K562 (cell line): ENCODE measurements around the gene TTLL3. TPM values are rescaled to one million over a fixed set of nuclear protein-coding genes. Genes with fewer than 3 reads are reported as not detected.

ENCODE experiments used
- ATAC-seq: fragments of 200-7000 bp; cut with Tn5 transposase; 3 replicates; pipeline ENCODE4 v1.9.1; 2020; ENCODE audit warnings: moderate library complexity
- BruUV-seq: library from RNA; stranded (reverse); fragments of 400-500 nt; replicated peaks from 2 replicates; lab custom pipeline; 2021; lab: Mats Ljungman, UMichigan
- CTCF ChIA-PET: fragments of 300-600 bp; formaldehyde crosslinking; extraction: SDS; loops from one replicate; lab custom pipeline; 2021; ENCODE audit warnings: low intra/inter-chr PET ratio; lab: Yijun Ruan, JAX
- POLR2A ChIA-PET: fragments of 300-600, 350-650 bp; sonication (Branson Sonifier 250); formaldehyde crosslinking; extraction: SDS; loops from one replicate; lab custom pipeline; 2021; ENCODE audit warnings: antibody characterized with exemption, inconsistent platforms; lab: Yijun Ruan, JAX
- DNase-seq, 4 experiments: peaks; one replicate each; pipeline versions ENCODE4 v3.0.0 to v3.0.0-alpha.2; 2011 to 2018; ENCODE audit warnings: low spot score in 3 of 4, mixed read lengths in 3 of 4; ENCODE audit errors: extremely low read depth in 1 of 4
- FAIRE-seq: peaks from 2 replicates; lab custom pipeline; 2011; peaks lifted over from hg19 to GRCh38; lab: Jason Lieb, UNC
- H2AFZ ChIP-seq: 2 replicates; pipeline ENCODE4 v1.6.0; 2011; ENCODE audit warnings: low read depth, low read length, control low read depth, inconsistent platforms
- H3K27ac ChIP-seq: fragments of 200-600 bp; 3 replicates; pipeline ENCODE4 v1.8.0; 2011; ENCODE audit warnings: low read depth, mild to moderate bottlenecking, control low read depth, inconsistent platforms, low read length, moderate library complexity, mixed read lengths; ENCODE audit errors: extremely low read depth
- H3K27me3 ChIP-seq, 2 experiments: fragments of 300-600 bp in 1 of 2; 2 replicates in 1 of 2; 3 replicates in 1 of 2; pipeline versions ENCODE4 v1.6.0 to v1.8.0; 2011; ENCODE audit warnings: inconsistent platforms in 2 of 2, low read length in 2 of 2, mild to moderate bottlenecking in 1 of 2, mixed read lengths in 1 of 2, moderate library complexity in 1 of 2; ENCODE audit not compliant: control insufficient read depth in 2 of 2, insufficient read depth in 2 of 2
- H3K36me3 ChIP-seq: fragments of 300-600 bp; 3 replicates; pipeline ENCODE4 v1.8.0; 2011; ENCODE audit warnings: mild to moderate bottlenecking, low read length, inconsistent platforms; ENCODE audit not compliant: control insufficient read depth, insufficient read depth
- H3K4me1 ChIP-seq, 2 experiments: fragments of 200-600 bp in 1 of 2; replicated peaks in 1 of 2; 2 replicates in 1 of 2; 3 replicates in 1 of 2; pipeline versions ENCODE4 v1.5.1 to v1.8.0; 2011; ENCODE audit warnings: inconsistent platforms in 2 of 2, low read length in 2 of 2, mild to moderate bottlenecking in 1 of 2, mixed read lengths in 1 of 2, moderate library complexity in 1 of 2; ENCODE audit not compliant: control insufficient read depth in 2 of 2, insufficient read depth in 2 of 2
- H3K4me2 ChIP-seq: 2 replicates; pipeline ENCODE4 v1.6.1; 2011; ENCODE audit warnings: low read length, control low read depth, inconsistent platforms, mixed read lengths; ENCODE audit not compliant: insufficient read depth
- H3K4me3 ChIP-seq: fragments of 200-600 bp; sonication (generic), shearing (Covaris generic); 2 replicates; pipeline ENCODE4 v1.5.1; 2016; ENCODE audit warnings: control low read depth, inconsistent platforms
- H3K79me2 ChIP-seq: fragments of 200-600 bp; 3 replicates; pipeline ENCODE4 v1.8.0; 2011; ENCODE audit warnings: low read length, inconsistent platforms; ENCODE audit not compliant: control insufficient read depth, insufficient read depth
- H3K9ac ChIP-seq, 2 experiments: 2 replicates each; pipeline versions ENCODE4 v1.6.0 to v1.6.1; 2011; ENCODE audit warnings: low read depth in 2 of 2, low read length in 2 of 2, control low read depth in 1 of 2, inconsistent platforms in 1 of 2, mild to moderate bottlenecking in 1 of 2, mixed read lengths in 1 of 2; ENCODE audit not compliant: insufficient read depth in 1 of 2
- H3K9me1 ChIP-seq: one replicate; pipeline ENCODE4 v1.6.0; 2011; ENCODE audit warnings: inconsistent platforms, mild to moderate bottlenecking, low read length, moderate library complexity; ENCODE audit not compliant: control insufficient read depth, insufficient read depth
- H3K9me3 ChIP-seq: replicated peaks from 2 replicates; pipeline ENCODE4 v1.5.1; 2011; ENCODE audit warnings: low read depth, low read length, inconsistent platforms; ENCODE audit not compliant: control insufficient read depth, insufficient read depth
- H4K20me1 ChIP-seq: replicated peaks from 2 replicates; pipeline ENCODE4 v1.6.1; 2011; ENCODE audit warnings: low read length, inconsistent platforms, mixed read lengths; ENCODE audit not compliant: control insufficient read depth, insufficient read depth
- BRD9 ChIP-seq: fragments of 450-650 bp; IDR thresholded peaks from 2 replicates; pipeline ENCODE4 v1.6.1; 2018; ENCODE audit warnings: low read depth; ENCODE audit not compliant: partially characterized antibody
- MLLT1 ChIP-seq, 2 experiments: fragments of 450-650 bp; IDR thresholded peaks; 2 replicates each; pipeline ENCODE4 v1.6.1; 2016
- MTA3 ChIP-seq: fragments of 450-650 bp; formaldehyde crosslinking; IDR thresholded peaks from 2 replicates; pipeline ENCODE4 v1.6.1; 2017; ENCODE audit warnings: mild to moderate bottlenecking, borderline replicate concordance
- PATZ1 ChIP-seq: fragments of 250-450 bp; sonication (Bioruptor Pico); IDR thresholded peaks from 2 replicates; pipeline ENCODE4 v1.5.0; 2020; ENCODE audit warnings: mild to moderate bottlenecking, borderline replicate concordance
- POLR2AphosphoS2 ChIP-seq: IDR thresholded peaks from 2 replicates; pipeline ENCODE4 v1.6.1; 2012; ENCODE audit warnings: low read length, improper control_type of control experiment
- RBM15 ChIP-seq: fragments of 200-400 bp; formaldehyde crosslinking; IDR thresholded peaks from 2 replicates; pipeline ENCODE4 v1.6.1; 2018; ENCODE audit warnings: mild to moderate bottlenecking, low read length, moderate library complexity; ENCODE audit not compliant: insufficient read depth
- SMC3 ChIP-seq: conservative IDR thresholded peaks from 2 replicates; pipeline ENCODE4 v1.6.1; 2011; ENCODE audit warnings: low read depth, low read length, improper control_type of control experiment; ENCODE audit not compliant: insufficient read depth
- SNIP1 ChIP-seq: fragments of 450-650 bp; IDR thresholded peaks from 2 replicates; pipeline ENCODE4 v1.7.1; 2017; ENCODE audit warnings: low read depth, mild to moderate bottlenecking
- SOX6 ChIP-seq: fragments of 450-650 bp; IDR thresholded peaks from 2 replicates; pipeline ENCODE4 v1.6.1; 2014; ENCODE audit warnings: mild to moderate bottlenecking
- TCF7 ChIP-seq: sonication (generic); IDR thresholded peaks from 2 replicates; pipeline ENCODE4 v1.6.1; 2016; ENCODE audit warnings: antibody characterized with exemption, borderline replicate concordance
- TGIF2 ChIP-seq: sonication (generic); formaldehyde crosslinking; IDR thresholded peaks from 2 replicates; pipeline ENCODE4 v1.8.1; 2022; ENCODE audit warnings: mild to moderate bottlenecking, missing genetic modification reagents, moderate library complexity
- TRIM28 ChIP-seq: fragments of 450-650 bp; IDR thresholded peaks from 2 replicates; pipeline ENCODE4 v1.6.1; 2017
- ZNF274 ChIP-seq: IDR thresholded peaks from 2 replicates; pipeline ENCODE4 v1.6.1; 2011; ENCODE audit warnings: low read depth, mild to moderate bottlenecking, low read length, moderate library complexity, borderline replicate concordance
- ZNF347 ChIP-seq: fragments of 450-650 bp; formaldehyde crosslinking; IDR thresholded peaks from 2 replicates; pipeline ENCODE4 v1.4.0; 2020; ENCODE audit warnings: low read depth, mild to moderate bottlenecking, moderate library complexity
- ZNF408 ChIP-seq: fragments of 250-450 bp; sonication (Bioruptor Pico); IDR thresholded peaks from 2 replicates; pipeline ENCODE4 v1.4.0; 2020; ENCODE audit warnings: low read depth, mild to moderate bottlenecking, moderate library complexity
- ZNF699 ChIP-seq: fragments of 250-450 bp; sonication (Bioruptor Pico); IDR thresholded peaks from 2 replicates; pipeline ENCODE4 v1.8.0; 2021; ENCODE audit warnings: mild to moderate bottlenecking, moderate library complexity; ENCODE audit not compliant: insufficient replicate concordance
- ZSCAN32 ChIP-seq: fragments of 450-650 bp; formaldehyde crosslinking; IDR thresholded peaks from 2 replicates; pipeline ENCODE4 v1.4.0; 2020; ENCODE audit warnings: mild to moderate bottlenecking, moderate library complexity
- WGBS: fragments of 100-300 bp; shearing (Covaris generic); methylation state at CpG from one replicate; pipeline ENCODE4 v1.1.6; 2016; ENCODE audit warnings: low coverage, mixed read lengths; ENCODE audit not compliant: insufficient coverage; ENCODE audit errors: missing lambda C conversion rate; 5-methylcytosine and 5-hydroxymethylcytosine counted together
- in situ Hi-C: fragments of 300-500 bp; cut with MboI; formaldehyde crosslinking; loops from 4 replicates; pipeline ENCODE4 v1.15.0; 2018; ENCODE audit warnings: inconsistent platforms, mixed read lengths
- intact Hi-C: fragments of 100-400 bp; cut with micrococcal nuclease; formaldehyde crosslinking; loops from 2 replicates; pipeline ENCODE4 v1.14.2; 2022
- polyA plus RNA-seq, 8 experiments: library from polyadenylated mRNA; depleted of rRNA in 4 of 8; stranded (reverse) in 5 of 8; unstranded in 3 of 8; fragments of >200 nt; fragmentation: Nextera tagmentation in 2 of 8; fragmentation: Illumina TruSeq in 1 of 8; extraction: Ambion mirVana in 2 of 8; extraction: Trizol in 1 of 8; gene quantifications; 2 replicates each; pipeline versions ENCODE4 v1.2.1 to v1.2.3, GENCODE V29; 2011 to 2014; ENCODE audit warnings: inconsistent platforms in 1 of 8, missing spikeins in 1 of 8
- total RNA-seq, 7 experiments: library from RNA; depleted of rRNA in 6 of 7; stranded (reverse); fragments of >200 nt in 6 of 7; fragmentation: Illumina TruSeq in 2 of 7; extraction: Trizol in 2 of 7; gene quantifications; 2 replicates each; pipeline versions ENCODE4 v1.2.1 to v1.2.3, GENCODE V29; 2011 to 2021; ENCODE audit warnings: low replicate concordance in 1 of 7

Gene TTLL3
- total and polyA plus RNA-seq, 9 of the 15 experiments (the other 6 are each of a cell fraction or from before 2014, with no cell fraction given), result 8.9 to 106 (median 33.2) TPM

DNA sequence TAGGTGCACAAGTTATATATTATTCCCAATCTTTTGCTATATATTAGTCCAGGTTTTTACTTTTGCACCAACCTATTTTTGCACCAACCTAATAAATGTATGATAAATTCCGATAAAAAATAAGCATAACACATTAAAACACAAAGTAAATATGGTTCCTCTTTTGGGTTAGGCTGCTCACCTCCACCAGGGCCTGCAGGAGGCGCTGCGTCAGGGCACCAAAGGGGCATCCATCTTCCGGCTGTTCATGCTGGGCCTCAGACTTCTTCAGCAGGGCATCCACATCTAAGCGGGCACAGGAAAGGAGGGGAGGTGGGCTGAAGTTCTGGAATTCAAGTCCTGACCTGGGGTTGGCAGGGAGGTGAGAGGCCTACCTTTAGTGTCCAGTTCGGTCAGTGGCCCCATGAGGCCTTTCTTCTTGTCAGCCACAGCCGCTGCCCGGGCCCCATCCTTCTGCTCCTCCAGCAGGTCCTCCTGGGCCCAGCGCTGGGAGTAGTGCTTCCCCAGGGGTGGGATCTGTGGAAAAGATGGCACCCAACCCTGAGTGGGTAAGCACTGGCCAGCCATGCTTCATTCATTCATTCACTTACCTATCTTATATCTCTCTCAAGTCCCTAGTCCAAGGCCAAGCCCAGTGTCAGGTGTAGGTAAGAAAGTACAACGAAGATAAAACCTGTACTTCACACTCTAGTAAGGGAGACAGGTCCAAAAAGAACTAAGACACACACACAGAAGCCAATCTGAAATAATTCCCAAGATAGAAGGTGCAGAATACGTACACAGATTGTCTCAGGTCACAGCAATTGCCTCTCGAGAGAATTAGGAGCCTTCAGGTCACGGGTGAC is 23.0 kb upstream of the TTLL3 start:
- ChIA-PET POLR2A (interaction anchor here (0.5 to 2.0 kb wide), 4 partner anchors 9 to 942 kb away, joined by 3 to 12 read pairs (median 3); no protein-coding TSS in a partner anchor), CTCF (no interaction called here)
- Histone ChIP-seq H3K79me2 (peaks cover 19% of the 10 kb centered on the region), H3K4me3 (no peak overlapping the region), H3K4me2 (peak overlapping the region; percentile 63; the same call in 1 of the 2 replicates), H3K9ac (peak overlapping the region; percentile 9 to 27; a peak in 2 of 4 replicates), H2AFZ (no peak overlapping the region), H4K20me1 (no peaks in the 10 kb centered on the region), H3K9me1 (no peaks in the 10 kb centered on the region), H3K27ac (peak overlapping the region; percentile 56), H3K27me3 (no peaks in the 10 kb centered on the region), H3K36me3 (peaks cover 71% of the 10 kb centered on the region), H3K9me3 (no peaks in the 10 kb centered on the region), H3K4me1 (peaks cover 43% of the 10 kb centered on the region in 2 experiments)
- in situ Hi-C loops (no loop called here), intact Hi-C loops (no loop called here)
- ATAC-seq (peak; percentile 70), FAIRE-seq (peak; percentile 26), DNase-seq (peak in 1 of 4 experiments; percentile 58)
- 63% methylated on average over 13 of the region's 13 CpGs for WGBS
- BruUV-seq, result no TSS peak
- TF ChIP-seq SNIP1 (no peak), POLR2AphosphoS2 (peak; percentile 62), ZNF347 (CRISPR knock-in tag) (0 out of 2 replicates have a peak, but pooled peaks have one; percentile 44), TGIF2 (CRISPR knock-in tag) (no peak), ZNF274 (no peak), SOX6 (no peak), ZSCAN32 (CRISPR knock-in tag) (no peak), TCF7 (no peak), TRIM28 (no peak), PATZ1 (CRISPR knock-in tag) (no peak), BRD9 (no peak), ZNF699 (CRISPR knock-in tag) (no peak), MLLT1 (IDR thresholded peaks at IDR 0.05) (no peak), SMC3 (no peak), RBM15 (no peak), ZNF408 (CRISPR knock-in tag) (no peak), MTA3 (no peak)
